Stimulated activated CD4-positive, alpha-beta T cell treated with anti-CD3 and anti-CD28 coated beads, Interleukin-4, amount 100 ng/mL, for 1 hour (primary cell): ENCODE data around the gene PLCB1.
A peak's percentile ranks its signal among the peaks of the same experiment; 100 is the strongest.
"Not testable (repeated sequence)": the region's sequence is repeated elsewhere in the genome, so short reads cannot be mapped to it uniquely, and the experiment has no call there.

Experiments
- DNase-seq: peaks from one replicate; pipeline ENCODE4 v3.0.0-alpha.2; 2020

PLCB1 gene

DNA sequence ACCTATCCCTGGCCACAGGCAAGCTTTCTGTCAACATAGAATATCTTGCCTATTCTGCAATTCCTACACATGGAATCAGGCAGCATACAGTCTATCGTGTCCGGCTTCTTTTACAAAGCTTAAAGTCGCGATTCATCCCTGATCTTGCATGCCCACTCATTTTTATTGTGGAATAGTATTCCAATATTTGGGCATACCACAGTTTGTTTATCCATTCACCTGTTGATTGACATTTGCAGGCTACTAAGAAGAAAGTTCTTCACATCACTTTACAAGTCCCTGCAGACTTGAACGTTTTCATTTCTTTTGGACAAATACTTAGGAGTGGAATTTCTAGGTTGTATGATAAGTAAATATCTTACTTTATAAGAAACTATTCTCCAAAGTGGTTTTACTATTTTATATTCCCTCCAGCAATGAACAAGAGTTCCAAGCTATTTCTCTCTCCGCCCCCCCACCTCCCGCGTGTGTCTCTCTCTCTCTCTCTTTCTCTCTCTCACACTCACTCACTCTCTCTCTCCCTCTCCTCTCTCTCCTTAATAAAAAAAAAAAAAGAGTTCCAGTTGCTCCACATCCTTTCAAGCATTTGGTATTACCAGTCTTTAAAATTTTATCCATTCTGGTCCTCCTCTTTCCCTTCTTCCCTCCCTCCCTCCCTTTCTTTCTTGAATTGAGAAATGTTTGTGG lies 1.1 kb upstream of the PLCB1 start:
- no peak for DNase-seq

GRCh38 chr20:8132484-8133309 lies 631 bp downstream of the PLCB1 start:
- DNase-seq: peak; percentile 5

- DNase-seq: no peak
Measured at GRCh38 chr20:8133310-8133768, 1.3 kb downstream of the PLCB1 start.

- no peak for DNase-seq
Measured at GRCh38 chr20:8133851-8134451, 1.9 kb downstream of the PLCB1 start.

DNA sequence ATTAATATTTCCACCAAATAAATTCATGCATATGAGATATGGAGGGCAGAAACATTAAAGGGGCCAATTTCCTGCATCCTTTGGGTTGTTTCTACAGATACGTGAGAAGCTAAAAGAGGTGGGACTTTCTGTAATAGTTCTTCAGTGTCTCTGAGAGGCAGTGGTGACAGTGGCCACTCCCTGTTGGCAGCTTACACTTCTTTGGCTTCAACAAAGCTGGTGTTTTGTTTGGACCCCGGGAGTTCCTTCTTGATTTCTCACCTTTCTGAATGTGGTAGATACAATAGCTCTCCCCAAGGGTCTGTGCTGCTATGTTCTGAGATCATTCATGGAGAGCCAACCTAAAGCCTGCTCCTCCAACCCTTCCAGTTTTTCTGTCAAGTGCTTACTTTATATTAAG lies 7.8 kb downstream of the PLCB1 start:
- no peak for DNase-seq

DNA sequence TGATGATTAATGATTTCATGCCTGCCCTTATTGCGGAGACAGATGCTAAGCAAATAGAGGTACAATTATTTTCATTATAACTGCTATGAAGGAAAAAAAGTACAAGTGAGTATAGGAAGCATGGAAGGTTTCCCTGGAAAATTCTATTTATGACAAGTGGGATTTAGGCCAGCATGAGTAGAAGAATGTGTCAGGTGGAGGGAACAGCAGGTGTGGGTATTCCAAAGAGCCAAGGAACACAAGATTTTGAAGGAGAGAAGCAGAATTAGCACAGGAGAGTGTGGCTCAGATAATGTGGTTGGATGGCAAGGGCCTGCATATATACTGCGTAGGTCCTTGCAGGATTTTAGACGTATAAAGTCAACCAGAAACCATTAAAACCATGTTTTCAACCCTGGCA lies 11.4 kb downstream of the PLCB1 start:
- no peak for DNase-seq

- DNase-seq: no peak
Measured at GRCh38 chr20:8144282-8145245, 12.5 kb downstream of the PLCB1 start.

DNA sequence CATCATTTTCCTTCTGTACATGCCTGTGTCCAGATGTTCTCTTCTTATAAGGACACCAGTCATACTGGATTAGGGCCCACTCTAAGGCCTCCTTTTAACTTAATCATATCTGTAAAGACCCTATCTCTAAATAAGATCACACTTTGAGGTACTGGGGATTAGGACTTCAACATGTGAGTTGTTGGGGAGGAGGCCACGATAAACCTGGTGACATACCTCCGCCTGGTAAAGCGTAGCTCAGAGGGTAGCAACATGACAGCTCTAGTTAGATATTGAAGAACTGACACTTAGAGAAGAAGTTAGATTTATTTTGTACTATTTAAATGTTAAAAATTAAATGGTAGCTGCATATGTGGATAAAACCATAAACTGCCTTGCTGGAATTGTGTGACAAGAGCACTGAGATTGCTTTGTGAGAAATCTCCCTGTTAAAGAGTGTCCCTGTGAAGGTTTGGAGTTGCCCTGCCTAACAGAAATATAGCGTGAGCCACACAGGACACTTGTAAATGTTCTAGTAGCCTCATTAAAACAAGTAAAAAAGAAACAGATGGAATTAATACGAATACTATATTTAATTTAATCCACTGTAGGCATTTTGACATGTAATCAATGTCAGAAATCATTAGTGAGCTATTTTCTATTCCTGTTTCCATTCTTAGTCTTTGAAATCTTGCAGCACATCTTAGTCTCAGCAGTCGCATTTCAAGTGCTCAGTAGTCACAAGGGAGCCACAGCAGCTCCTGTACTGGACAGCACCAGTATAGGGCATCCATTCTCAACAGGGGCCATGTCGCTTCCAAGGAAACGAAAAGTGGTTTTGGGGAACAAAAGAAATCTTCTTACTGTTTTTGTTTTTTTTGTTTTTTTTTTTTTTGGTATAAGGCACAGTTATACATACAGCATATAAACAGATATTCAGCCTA lies 13.4 kb downstream of the PLCB1 start:
- no peak for DNase-seq

GRCh38 chr20:8147476-8147875 lies 15.4 kb downstream of the PLCB1 start:
- DNase-seq: no peak

DNA sequence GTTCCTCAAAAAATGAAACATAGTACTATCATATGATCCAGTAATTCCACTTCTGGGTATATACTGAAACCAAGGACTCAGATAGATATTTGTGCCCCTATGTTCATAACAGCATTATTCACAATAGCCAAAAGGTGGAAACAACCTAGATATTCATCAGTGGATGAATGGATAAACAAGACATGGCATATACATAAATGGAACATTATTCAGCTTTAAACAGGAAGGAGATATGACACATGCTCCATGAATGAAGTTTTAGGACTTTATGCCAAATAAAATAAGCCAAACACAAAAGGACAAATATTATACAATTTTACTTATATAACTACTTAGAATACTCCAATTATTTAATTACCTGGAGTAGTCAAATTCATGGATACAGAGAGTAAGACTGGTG lies 16.4 kb downstream of the PLCB1 start:
- no peak for DNase-seq

- no peak for DNase-seq
Measured at GRCh38 chr20:8150591-8150990, 18.5 kb downstream of the PLCB1 start.

- DNase-seq: no peak
Measured at GRCh38 chr20:8151372-8151771, 19.3 kb downstream of the PLCB1 start.

DNA sequence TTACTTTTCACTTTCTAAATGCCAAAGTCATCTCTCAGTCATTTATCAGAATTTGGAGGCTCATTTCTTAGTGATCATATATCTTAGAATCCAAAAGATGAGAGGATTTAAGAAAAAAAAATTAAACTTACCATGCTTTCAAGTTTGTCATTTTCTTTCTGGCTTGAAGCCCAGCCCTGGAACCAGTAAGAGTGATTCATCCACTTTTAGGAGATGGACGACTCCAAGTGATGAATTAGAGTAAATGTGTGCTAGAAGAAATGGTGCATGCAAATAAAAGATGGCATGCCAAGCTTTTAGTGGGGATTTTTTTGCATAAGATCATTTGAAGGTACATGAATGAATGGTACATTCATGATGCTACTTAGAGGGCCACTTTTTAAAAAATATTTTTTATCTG lies 20.1 kb downstream of the PLCB1 start:
- no peak for DNase-seq

DNA sequence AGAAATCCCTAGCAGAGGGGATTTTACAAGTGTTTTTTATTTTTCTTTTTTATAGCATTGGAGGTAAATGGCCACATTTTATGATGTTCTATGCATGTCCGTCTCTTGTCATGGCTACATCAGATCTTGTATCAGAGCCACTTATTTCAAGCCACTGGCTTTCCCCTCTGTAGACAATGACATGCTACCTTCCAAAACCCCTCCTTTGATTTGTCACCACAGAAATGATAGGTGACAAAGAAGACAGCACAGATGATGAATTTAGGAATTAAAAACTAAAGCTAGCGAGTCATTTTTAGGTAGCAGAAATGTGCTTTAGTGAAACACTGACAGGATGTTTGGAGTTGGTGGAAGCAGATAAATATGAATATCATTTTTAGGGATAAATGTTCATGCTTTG lies 20.8 kb downstream of the PLCB1 start:
- DNase-seq: no peak

DNA sequence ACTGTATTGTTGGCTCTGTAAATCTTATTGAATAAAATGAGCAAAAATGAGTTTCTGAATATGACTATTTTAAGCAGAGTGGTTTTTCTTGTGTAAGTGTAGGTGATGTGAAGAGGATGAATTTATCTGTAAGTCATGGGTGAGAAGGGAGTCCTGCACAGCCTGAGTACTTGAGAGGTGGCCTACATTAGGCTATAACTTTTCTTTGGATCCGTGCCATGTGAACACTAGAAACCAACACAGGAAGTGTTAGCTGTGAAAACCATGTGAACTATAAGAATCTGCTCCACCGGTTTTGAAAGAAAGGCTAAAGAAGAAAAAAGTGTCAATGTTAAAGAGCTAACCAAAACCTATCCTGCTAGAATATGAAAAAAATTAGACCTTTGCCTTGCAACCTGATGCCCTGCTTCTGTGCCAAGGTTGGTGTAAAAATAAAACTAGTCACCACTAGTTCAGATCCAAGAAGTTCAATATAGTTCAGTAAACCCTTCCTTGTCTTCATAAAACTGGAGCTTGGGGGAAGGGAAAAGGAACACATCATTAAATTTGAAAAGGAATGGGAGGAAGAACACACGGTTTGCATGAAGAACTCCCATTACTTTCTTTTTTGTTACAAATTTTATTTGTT lies 21.3 kb downstream of the PLCB1 start:
- no peak for DNase-seq

DNA sequence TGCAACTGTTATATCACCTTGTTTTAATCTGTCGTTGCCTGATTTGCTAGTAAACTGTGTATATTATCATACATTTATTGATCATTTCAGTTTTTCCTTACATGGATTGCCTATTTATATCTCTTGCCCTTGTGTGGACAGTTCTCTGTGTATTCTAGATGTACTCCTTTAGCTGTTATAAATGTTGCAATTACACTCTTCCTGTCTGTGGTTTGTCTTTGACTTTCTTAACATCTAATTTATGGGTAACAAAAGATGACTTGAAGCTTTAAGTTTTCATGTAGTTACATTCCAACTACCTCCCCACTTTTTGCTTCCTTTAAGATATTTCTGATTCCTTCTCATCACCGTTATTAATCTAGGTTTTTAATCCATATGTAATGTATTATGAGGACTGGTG lies 22.6 kb downstream of the PLCB1 start:
- no peak for DNase-seq

GRCh38 chr20:8155229-8155628 lies 23.2 kb downstream of the PLCB1 start:
- DNase-seq: no peak

DNA sequence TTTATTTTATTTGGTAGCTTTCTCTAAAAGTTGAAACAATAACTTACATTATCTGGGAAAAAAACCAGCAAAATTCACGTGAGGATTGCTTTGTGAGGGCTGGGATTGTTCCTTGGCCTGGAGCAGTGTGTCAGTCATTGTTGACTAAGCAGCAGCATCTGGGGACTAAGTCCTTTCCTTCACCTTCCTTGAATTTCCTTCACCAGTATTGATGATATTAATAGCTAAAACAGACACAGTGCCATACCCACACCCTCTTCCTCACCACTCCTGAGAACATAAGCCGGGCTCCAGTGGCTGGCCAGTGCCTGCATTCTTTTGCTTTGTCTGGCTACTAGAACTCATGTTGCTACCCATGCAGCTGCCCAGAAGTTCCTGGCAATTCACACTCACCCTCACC lies 23.7 kb downstream of the PLCB1 start:
- no peak for DNase-seq

GRCh38 chr20:8156235-8157079 lies 24.4 kb downstream of the PLCB1 start:
- no peak for DNase-seq

- DNase-seq: not testable (repeated sequence)
Measured at GRCh38 chr20:8159217-8159616, 27.2 kb downstream of the PLCB1 start.
